Breast epithelium (tissue), 3 donors: Measurements from ENCODE around the gene AK9.

ENCODE experiments used
- CTCF ChIP-seq, 3 donors: fragments of 450-650 bp; IDR thresholded peaks; one replicate each; pipeline ENCODE4 v1.5.1; 2016 to 2017; ENCODE audit warnings: antibody characterized with exemption in 3 of 3, mild to moderate bottlenecking in 3 of 3, moderate library complexity in 3 of 3
- POLR2AphosphoS5 ChIP-seq, 3 donors: sonication (generic); formaldehyde crosslinking; IDR thresholded peaks; one replicate each; pipeline ENCODE4 v1.6.1; 2017; ENCODE audit warnings: antibody characterized with exemption in 3 of 3

DNA sequence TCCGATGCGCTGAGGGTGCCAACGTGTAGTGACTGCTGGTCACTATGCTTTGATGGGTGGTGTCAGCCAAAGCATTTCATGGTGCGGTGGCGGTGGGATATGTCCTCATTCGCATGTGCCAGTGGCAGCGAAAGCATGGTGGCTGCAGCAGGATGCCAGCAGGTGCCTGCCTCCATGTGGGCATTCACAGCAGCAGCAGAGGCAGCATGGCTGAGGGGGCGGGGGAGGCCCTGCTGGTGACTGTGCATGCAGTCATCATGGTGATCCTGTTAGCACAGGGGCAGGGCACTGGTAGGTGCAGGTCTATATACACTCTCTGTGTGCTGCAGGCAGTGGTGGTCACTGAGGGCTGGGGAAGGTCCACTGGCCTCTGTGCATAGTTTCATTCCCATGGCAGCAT lies 22.1 kb upstream of the AK9 start:
- TF ChIP-seq CTCF (IDR thresholded peaks at IDR 0.05) (no peak), POLR2AphosphoS5 (IDR thresholded peaks at IDR 0.05) (no peak)
